ENCODE measurements around the gene MCRIP1. TPM values are rescaled to one million over a fixed set of nuclear protein-coding genes. Genes with fewer than 3 reads are reported as not detected.

MCRIP1 gene
- total and polyA plus RNA-seq, 10 of the 15 experiments (the other 5 are each of a cell fraction or from before 2014, with no cell fraction given), result 0.31 to 54.4 (median 30.8) TPM

- TF ChIP-seq, protein P1, sequence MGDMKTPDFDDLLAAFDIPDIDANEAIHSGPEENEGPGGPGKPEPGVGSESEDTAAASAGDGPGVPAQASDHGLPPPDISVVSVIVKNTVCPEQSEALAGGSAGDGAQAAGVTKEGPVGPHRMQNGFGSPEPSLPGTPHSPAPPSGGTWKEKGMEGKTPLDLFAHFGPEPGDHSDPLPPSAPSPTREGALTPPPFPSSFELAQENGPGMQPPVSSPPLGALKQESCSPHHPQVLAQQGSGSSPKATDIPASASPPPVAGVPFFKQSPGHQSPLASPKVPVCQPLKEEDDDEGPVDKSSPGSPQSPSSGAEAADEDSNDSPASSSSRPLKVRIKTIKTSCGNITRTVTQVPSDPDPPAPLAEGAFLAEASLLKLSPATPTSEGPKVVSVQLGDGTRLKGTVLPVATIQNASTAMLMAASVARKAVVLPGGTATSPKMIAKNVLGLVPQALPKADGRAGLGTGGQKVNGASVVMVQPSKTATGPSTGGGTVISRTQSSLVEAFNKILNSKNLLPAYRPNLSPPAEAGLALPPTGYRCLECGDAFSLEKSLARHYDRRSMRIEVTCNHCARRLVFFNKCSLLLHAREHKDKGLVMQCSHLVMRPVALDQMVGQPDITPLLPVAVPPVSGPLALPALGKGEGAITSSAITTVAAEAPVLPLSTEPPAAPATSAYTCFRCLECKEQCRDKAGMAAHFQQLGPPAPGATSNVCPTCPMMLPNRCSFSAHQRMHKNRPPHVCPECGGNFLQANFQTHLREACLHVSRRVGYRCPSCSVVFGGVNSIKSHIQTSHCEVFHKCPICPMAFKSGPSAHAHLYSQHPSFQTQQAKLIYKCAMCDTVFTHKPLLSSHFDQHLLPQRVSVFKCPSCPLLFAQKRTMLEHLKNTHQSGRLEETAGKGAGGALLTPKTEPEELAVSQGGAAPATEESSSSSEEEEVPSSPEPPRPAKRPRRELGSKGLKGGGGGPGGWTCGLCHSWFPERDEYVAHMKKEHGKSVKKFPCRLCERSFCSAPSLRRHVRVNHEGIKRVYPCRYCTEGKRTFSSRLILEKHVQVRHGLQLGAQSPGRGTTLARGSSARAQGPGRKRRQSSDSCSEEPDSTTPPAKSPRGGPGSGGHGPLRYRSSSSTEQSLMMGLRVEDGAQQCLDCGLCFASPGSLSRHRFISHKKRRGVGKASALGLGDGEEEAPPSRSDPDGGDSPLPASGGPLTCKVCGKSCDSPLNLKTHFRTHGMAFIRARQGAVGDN (IDR thresholded peaks at IDR 0.05), result no peak
Measured at GRCh38 chr17:81802856-81803643, 30.0 kb downstream of the MCRIP1 start (continued).

DNA sequence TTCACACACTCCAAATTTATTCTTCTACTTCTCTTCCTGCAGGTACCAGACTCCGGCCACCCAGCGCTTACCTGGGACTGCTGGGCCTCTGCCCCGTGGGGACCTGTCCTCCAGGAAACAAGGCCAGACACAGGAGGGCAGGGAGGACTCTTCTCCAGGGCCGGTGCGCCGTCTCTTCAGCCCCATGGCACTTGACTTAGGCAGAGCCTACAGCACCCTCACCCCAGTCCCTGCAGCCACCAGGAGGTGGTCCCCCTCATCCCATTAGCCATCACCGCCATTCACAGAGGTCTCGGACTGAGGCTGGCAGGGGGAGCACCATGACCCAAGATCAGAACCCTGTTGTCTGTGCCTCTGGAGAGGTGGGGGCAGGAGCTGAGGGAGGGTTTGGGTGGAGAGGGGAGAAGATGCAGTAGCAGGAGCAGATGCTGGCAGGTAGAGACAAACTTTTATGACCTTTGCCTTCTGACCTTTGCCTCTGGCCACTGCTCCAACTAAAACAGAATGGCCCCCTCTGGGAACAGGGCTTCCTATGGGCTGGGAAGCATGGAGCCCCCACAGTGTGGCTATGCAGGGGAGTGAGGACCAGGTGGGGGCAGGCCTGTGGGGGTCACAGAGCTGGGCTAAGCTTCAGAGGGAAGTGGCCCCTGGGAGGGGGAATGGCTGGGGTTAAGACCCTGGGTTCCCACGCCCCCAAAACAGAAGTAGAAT is 30.9 kb downstream of the MCRIP1 start:
- Histone ChIP-seq H3K27ac (ENCODE audit: control insufficient read depth, insufficient read depth) (no peak overlapping the region), H2AFZ (ENCODE audit: control insufficient read depth, low read depth, low read length) (no peak overlapping the region), H3K4me1 (ENCODE audit: control insufficient read depth, insufficient read depth, low read length) (no peaks in the 10 kb centered on the region), H3K9me3 (replicated peaks; ENCODE audit: control insufficient read depth, insufficient read depth, low read length) (no peaks in the 10 kb centered on the region), H4K20me1 (ENCODE audit: control insufficient read depth, insufficient read depth) (no peaks in the 10 kb centered on the region), H3K36me3 (ENCODE audit: control insufficient read depth in 2 of 2, insufficient read depth in 2 of 2, low read length in 1 of 2) (no peaks in the 10 kb centered on the region), H3K9ac (ENCODE audit: control insufficient read depth, insufficient read depth, low read length) (no peak overlapping the region), H3K27me3 (replicated peaks in 1 of 2; ENCODE audit: control insufficient read depth in 2 of 2, insufficient read depth in 2 of 2, low read length in 1 of 2) (peaks cover 1 to 4% of the 10 kb centered on the region in 2 experiments; a peak in 1 of 4 replicates), H3K79me2 (ENCODE audit: control insufficient read depth, insufficient read depth, low read length) (no peaks in the 10 kb centered on the region), H3K4me3 (no peak overlapping the region), H3K4me2 (ENCODE audit: control insufficient read depth, insufficient read depth) (no peak overlapping the region)
- SMC1A ChIA-PET (ENCODE audit: uncharacterized antibody, unreplicated experiment), result no interaction called here
- POLR2A ChIA-PET, result no interaction called here
- DNase-seq (ENCODE audit: low read depth, low spot score), result no peak
- TF ChIP-seq CHD1 (IDR thresholded peaks at IDR 0.05; ENCODE audit: low read depth, low read length) (no peak), BMI1 (IDR thresholded peaks at IDR 0.05; ENCODE audit: borderline replicate concordance) (no peak)
- no peak for FAIRE-seq
- no TSS peak for BruUV-seq (replicated peaks)
- in situ Hi-C loops (cut with MboI) (no loop called here), intact Hi-C loops (cut with micrococcal nuclease; ENCODE audit: unreplicated experiment) (no loop called here)
- no peak for ATAC-seq
- RAD21 ChIA-PET (ENCODE audit: unreplicated experiment), result no interaction called here
- 42% methylated on average over 9 of the region's 9 CpGs for WGBS (ENCODE audit: insufficient coverage, insufficient replicate concordance, low lambda C conversion rate, missing lambda C conversion rate)
- CTCF ChIA-PET, result no interaction called here
